Erythroblast (primary cell): Measurements from ENCODE around the gene RBM15B.

Experiments used
- GATA1 ChIP-seq: IDR thresholded peaks from 2 replicates; pipeline ENCODE4 v1.6.1; 2011; ENCODE audit warnings: low read depth, mild to moderate bottlenecking, control low read depth, low read length, moderate library complexity
- POLR2A ChIP-seq: IDR thresholded peaks from 2 replicates; pipeline ENCODE4 v1.6.1; 2011; ENCODE audit warnings: mild to moderate bottlenecking, low read length

GRCh38 chr3:51394541-51394940 lies 3.5 kb downstream of the RBM15B start:
- TF ChIP-seq POLR2A (no peak), GATA1 (no peak)
